OCI-LY7 (cell line): ENCODE measurements around the gene DNAH8.

ENCODE experiments used
- EZH2phosphoT487 ChIP-seq: fragments of 200-600 bp; sonication (generic); IDR thresholded peaks from 2 replicates; pipeline ENCODE4 v1.6.1; 2018; ENCODE audit warnings: low read depth, borderline replicate concordance, mild to moderate bottlenecking, mixed run types, antibody characterized with exemption, low read length, moderate library complexity, mixed read lengths
- TF ChIP-seq, protein P1 (sequence below): fragments of 200-600 bp; sonication (generic); conservative IDR thresholded peaks from 2 replicates; pipeline ENCODE4 v1.5.1; 2014; ENCODE audit warnings: mild to moderate bottlenecking, antibody characterized with exemption, low read length, moderate library complexity, mixed read lengths

DNA sequence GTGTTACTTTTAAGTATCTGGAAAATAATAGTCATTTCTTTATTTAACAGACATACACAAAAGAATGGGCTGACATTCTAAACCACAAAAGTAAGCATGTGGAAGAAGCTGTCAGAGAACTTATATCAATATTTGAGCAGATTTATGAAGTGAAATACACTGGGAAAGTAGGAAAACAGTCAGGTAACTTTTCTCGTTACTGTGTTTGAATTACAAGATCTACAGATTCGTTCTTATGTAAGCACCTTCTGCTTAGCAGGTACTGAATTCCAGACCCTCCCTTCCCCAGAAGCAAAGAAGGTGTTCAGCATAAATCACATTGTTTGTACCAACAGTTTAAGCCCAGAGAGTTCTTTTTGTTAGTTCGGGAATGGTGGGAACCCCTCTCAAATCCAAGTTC lies 88.0 kb downstream of the DNAH8 start:
- TF ChIP-seq, protein P1, sequence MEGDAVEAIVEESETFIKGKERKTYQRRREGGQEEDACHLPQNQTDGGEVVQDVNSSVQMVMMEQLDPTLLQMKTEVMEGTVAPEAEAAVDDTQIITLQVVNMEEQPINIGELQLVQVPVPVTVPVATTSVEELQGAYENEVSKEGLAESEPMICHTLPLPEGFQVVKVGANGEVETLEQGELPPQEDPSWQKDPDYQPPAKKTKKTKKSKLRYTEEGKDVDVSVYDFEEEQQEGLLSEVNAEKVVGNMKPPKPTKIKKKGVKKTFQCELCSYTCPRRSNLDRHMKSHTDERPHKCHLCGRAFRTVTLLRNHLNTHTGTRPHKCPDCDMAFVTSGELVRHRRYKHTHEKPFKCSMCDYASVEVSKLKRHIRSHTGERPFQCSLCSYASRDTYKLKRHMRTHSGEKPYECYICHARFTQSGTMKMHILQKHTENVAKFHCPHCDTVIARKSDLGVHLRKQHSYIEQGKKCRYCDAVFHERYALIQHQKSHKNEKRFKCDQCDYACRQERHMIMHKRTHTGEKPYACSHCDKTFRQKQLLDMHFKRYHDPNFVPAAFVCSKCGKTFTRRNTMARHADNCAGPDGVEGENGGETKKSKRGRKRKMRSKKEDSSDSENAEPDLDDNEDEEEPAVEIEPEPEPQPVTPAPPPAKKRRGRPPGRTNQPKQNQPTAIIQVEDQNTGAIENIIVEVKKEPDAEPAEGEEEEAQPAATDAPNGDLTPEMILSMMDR: no peak
- no peak for TF ChIP-seq EZH2phosphoT487
